Measurements from ENCODE around the gene PYCR2.
A peak's percentile ranks its signal among the peaks of the same experiment; 100 is the strongest.
"Not testable (repeated sequence)": the region's sequence is repeated elsewhere in the genome, so short reads cannot be mapped to it uniquely, and the experiment has no call there.

Gene PYCR2

DNA sequence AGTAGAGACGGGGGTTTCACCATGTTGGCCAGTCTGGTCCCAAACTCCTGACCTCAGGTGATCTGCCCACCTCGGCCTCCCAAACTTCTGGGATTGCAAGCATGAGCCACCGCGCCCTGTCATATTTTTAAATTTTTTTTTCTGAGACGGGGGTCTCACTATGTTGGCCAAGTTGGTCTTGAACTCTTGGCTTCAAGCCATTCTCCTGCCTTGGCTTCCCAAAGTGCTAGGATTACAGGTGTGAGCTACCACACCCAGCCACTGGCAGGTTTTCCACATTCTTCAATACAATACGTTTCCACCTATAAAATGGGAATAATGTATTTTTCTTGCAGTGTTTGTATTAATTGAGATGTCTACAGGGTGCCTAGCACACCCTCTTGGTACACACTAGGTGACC lies 31.7 kb downstream of the PYCR2 start:
- DNase-seq (ENCODE audit: low read depth in 1 of 2, low spot score in 1 of 2), result no peak

DNA sequence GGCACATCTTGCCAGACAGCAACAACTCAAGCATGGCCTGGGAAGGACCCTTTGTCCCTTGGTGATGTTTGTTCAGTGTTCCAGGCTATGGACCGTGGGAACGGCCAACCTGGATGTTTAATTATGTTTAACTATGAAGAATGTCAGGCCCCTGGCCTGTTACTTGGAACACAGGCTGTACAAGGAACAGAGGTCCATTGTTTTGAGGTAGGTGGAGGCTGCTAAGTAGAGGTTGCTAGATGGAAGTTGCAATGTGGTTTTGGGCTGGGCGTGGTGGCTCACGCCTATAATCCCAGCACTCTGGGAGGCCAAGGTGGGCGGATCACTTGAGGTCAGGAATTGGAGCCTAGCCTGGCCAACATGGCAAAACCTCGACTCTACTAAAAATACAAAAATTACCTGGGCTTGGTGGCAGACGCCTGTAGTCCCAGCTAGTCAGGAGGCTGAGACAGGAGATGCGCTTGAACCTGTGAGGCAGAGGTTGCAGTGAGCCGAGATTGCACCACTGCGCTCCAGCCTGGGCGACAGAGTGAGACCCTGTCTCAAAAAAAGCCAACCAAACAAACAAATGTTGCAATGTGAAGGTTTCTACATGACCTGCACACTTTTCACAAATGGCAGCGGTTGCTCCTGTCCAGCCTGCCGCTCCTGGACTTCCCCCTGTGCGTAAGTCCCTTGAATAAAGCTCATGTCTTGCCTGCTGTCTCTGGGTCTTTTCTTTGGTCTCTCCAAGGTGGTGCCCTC lies 32.6 kb downstream of the PYCR2 start:
- no peak for DNase-seq (ENCODE audit: low read depth in 1 of 2, low spot score in 1 of 2)

DNA sequence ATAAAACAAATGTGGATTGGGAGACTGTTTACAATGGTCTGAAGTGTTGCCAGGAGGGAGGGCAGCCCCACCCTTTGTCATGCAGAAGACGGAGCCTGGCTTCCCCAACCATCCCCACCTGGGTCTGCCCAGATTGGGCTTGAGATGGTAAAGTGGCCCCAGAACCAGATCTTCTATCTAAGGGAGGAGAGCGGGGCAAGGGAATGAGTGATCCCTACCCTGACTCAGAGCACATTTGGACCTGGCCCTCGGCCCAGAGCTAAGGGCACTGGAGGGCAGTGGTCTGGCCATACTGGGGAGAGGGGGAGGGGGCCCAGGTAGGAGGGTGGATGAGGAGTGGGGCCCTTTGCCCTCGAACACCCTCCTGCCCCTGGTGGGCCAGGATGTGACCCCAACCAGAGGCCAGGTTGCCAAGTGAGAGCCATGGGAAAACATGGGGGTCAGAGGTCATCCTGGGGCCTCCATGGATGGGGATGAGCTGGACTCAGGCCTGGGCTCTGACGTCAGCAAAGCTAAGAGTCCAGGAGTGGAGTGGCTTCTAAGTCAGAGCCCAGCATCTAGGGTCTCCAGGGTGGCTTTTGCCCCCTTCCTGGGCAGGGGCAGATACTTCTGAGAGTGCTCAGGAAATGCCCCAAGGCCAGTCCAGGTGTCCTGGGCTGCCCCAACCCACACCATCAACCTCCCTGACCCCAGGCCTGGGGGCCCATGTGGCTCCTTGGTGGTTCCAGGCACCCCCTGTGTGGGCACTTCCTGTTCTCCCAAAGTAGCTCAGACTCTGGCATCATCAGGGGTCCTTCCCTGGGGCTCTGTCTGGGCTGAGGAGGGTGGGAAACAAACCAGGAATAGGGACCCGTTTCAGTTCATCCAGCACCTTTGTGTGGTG lies 33.5 kb downstream of the PYCR2 start:
- DNase-seq (ENCODE audit: low read depth in 1 of 2, low spot score in 1 of 2), result no peak

DNA sequence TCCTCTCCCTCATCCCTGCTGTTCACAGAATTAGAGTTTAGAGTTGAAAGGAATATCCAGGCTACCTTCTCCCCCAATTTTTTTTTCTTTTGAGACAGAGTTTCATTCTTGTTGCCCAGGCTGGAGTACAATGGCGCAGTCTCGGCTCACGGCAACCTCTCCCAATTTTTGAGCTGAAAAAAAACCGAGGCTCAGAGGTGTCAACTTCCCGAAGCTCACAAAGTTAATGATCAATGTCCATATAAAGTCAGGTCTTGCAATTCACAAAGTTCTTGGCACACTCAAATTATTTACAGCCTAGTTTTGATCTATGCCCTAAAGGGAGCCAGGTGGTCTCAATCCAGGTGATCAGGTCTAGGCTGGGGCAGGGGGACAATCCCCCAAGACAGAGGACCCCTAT lies 34.3 kb downstream of the PYCR2 start:
- no peak for DNase-seq (ENCODE audit: low read depth in 1 of 2, low spot score in 1 of 2)

DNA sequence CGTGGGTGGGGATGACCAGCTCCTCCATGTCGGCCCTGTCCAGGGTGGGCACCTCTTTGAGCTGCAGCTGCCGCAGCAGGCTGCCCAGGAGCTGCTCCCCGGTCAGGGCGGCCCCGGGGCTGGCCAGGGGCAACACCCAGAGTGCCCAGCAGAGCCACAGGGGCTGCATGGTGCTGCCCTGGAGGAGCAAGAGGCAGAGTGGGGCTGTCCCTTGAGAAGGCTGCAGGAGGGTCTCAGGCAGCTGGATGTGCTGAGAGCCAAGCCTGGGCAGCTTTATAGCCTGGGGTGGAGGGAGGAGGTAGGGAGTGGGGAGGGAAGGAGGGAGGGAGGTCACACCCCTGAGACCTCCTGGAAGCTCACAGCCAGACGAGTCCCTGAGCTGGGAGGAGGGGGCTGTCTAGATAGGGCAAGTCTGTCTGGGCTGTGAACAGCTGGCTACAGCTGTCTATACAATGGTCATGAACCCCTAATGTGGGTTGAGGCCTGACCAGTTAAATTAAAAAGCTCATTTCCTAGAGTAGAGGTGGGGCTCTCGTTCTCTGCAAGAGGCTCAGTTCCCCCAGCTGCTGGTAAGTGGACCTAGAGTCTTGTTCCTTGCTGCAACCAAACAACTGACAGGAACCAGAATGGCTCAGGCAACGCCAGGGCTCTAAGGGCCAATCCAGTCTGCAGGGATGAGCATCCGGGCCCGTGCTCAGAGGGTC lies 35.0 kb downstream of the PYCR2 start, which contains the start of gene LEFTY1:
Gene LEFTY1, minus strand, starts transcription at position 249 of the 704 bp plus-strand sequence. Its CDS starts 80 bp downstream, at position 169.
- DNase-seq (ENCODE audit: low read depth in 1 of 2, low spot score in 1 of 2), result no peak

DNA sequence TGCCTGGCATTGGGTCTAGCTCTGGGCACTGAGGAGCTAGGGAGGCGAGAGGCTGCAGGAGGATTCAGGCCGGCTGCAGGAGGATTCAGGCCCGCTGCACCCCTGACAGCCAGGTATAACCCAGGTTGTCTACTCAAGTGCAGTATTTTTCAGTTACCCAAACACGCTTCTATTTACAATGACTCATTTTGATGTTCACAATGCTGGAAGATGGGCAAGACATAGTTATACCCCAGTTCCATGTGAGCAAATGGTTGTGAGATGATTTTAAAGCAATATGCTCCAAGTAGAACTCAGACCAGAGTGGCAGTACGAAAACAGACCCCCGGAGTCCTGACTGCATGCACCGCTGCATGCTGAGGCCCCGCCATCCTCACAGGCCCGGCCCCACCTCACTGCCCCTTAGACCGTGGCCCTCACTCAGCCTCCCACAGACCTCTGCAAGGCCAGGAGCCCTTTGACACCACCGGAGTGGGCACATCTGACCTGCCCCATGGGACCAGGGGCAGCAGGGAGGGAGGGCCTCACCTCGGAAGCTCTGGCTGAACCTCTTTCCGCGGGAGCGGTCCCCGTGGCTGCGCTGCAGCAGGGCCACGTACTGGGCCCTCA lies 35.7 kb downstream of the PYCR2 start:
- DNase-seq (ENCODE audit: low read depth in 1 of 2, low spot score in 1 of 2), result no peak

DNA sequence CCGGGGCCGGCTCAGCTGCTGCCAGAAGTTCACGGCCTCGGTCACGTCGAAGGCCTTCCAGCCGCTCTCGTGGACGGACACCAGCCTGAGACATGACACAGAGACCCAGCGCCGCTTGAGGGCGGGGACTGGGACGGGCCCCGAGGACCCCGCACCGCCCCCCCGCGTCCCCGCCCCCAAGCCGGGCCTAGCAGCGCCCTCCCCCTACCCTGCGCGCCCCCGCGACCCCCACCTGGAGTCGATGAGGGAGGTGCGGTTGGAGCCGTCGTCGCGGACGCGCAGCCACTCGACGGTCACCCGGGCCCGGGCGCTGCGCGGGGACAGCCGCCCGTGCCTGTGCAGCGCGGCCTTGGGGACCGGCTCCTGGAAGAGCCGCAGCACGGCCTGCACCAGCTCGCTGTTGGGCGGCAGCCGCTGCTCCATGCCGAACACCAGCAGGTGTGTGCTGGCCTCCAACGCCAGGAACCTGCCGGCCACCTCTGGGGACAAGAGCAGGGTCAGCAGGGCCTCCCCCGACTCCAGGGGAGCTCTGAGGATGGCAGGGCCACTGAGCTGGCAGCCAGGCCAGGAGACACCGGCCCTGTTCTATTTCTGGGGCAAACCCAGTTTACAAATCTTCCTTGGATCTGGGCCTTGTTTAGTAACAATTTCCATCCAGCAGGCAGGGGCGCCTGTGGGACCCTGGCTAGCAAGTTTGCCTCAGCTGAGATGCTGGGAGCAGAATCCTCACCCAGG lies 36.3 kb downstream of the PYCR2 start:
- DNase-seq (ENCODE audit: low read depth in 1 of 2, low spot score in 1 of 2), result not testable (repeated sequence)

DNA sequence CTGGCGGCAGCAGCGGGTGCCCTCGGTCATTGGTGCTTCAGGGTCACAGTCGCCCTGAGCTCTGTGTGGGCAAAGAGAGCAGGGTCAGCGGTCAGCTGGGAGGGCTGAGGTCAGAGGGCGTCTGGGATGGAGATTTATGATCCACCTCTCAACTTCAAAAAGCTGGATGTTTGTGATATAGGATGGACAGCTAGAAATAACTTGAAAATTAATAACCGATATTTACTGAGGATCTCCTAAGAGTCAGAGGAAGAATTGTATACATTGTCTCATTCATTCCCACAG lies 37.1 kb downstream of the PYCR2 start:
- no peak for DNase-seq (ENCODE audit: low read depth in 1 of 2, low spot score in 1 of 2)

DNA sequence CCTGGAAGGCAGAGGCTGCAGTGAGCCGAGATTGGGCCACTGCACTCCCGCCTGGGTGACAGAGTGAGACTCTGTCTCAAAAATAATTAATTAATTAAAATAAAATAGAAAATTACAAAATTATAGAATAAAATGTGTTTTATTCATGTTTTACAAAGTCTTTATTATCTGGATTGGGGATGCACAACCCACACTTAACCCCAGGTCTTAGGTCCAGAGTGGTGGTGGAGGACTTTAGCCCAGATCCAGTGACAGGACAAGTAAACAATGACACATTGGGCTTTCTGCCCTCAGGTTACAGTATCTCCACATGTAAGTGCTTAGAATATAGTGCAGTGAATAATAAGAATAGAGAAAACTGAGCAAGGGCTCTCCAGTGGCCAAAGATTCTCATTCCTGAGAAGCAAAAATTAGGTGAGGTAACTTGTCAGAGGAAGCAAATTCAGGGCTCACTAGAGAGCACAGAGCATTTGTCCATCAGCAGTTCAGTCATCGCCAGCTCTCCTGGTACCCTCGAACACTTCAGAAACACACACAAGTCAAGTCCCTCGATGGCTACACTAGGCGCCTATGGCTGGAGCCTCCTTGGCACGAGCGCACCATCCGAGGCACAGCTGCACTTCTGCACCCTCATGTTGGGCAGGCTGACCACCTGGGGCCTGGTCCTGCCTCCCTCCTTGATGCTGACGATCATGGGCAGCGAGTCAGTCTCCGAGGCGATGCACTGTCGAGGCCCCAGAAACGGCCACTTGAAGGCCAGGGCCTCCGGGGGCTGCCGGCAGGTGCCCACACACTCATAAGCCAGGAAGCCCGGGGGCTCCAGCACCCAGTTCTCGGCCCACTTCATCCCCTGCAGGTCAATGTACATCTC lies 37.7 kb downstream of the PYCR2 start:
- DNase-seq (ENCODE audit: low read depth in 1 of 2, low spot score in 1 of 2), result no peak

DNA sequence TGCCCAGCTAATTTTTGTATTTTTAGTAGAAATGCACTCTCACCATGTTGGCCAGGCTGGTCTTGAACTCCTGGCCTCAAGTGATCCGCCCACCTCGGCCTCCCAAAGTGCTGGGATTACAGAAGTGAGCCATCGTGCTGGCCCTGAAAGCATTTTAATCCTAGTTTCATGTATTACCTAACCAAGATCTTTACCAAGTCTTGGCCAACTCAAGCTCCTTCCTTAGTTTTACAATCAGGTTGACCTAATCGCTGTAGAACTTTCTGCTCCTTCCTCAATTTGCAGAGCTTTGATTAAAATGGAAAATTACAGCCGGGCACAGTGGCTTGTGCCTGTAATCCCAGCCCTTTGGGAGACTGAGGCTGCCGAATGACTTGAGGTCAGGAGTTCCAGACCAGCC lies 38.7 kb downstream of the PYCR2 start:
- no peak for DNase-seq (ENCODE audit: low read depth in 1 of 2, low spot score in 1 of 2)

DNA sequence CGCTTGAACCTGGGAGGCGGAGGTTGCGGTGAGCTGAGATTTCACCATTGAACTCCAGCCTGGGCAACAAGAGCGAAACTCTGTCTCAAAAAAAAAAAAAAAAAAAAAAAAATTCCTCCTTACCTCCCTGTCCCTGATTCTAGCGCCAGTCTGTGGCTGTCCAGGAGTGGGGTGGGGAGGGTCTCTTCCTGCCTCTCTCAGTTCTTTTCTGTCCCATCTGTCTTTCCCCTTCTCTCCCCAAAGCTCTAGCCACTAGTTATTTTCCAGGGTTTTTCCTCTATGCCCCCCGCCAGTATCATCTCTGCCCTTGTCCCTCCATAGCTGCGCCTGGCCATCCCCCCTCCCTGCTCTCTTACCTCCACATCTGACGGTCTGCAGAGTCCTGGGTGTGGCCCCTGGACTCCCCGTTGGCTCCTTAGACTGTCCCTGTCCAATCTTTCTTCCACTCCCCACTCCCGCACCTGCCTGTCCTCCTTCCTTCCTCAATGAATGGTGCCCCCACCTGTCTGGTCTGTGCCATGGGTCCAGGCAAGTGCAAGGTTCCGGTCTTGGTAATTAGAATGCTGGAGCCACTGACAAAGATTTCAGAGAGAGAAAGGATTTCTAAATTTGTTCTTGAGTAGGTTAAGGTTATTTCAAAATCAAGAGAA lies 40.3 kb downstream of the PYCR2 start:
- DNase-seq (ENCODE audit: low read depth in 1 of 2, low spot score in 1 of 2), result no peak

DNA sequence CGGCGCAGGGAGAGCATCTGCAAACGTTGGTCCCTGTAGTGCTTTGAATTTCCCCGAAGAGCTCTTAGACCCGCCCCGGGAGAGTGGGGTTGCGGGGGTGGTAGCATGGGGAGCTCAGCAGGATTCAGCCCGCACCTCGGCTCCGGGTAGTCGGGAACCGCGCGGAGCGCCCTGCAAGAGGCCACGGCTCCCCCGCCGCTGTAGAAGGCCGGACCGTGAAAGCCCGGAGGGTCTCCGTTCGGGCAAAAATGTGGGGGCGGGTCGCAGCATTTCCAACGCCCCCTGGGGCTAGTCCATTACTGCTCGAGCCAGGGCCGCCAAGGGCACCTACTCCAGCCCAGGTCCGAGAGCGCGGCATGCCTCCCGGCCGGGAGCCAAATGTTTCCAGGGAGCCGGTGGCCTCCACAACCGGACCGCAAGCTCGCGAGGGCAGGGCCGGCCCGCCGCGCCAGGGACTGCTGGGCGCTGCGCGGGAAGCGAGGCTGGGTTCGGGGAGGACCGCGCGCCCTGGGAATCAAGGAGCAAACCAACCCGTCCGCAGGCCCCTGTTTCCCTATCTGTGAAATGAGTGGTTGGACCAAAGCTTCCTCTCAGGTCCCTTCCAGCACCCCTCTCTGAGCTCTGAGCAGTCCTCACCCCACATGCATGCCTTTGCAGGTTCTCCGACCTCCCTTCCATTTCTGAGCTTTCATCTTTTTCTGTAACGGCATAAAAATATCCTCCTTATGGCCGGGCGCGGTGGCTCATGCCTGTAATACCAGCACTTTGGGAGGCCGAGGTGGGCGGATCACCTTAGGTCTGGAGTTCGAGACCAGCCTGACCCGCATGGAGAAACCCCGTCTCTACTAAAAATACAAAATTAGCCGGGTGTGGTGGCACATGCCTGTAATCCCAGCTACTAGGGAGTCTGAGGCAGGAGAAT lies 41.1 kb downstream of the PYCR2 start:
- no peak for DNase-seq (ENCODE audit: low read depth in 1 of 2, low spot score in 1 of 2)

DNA sequence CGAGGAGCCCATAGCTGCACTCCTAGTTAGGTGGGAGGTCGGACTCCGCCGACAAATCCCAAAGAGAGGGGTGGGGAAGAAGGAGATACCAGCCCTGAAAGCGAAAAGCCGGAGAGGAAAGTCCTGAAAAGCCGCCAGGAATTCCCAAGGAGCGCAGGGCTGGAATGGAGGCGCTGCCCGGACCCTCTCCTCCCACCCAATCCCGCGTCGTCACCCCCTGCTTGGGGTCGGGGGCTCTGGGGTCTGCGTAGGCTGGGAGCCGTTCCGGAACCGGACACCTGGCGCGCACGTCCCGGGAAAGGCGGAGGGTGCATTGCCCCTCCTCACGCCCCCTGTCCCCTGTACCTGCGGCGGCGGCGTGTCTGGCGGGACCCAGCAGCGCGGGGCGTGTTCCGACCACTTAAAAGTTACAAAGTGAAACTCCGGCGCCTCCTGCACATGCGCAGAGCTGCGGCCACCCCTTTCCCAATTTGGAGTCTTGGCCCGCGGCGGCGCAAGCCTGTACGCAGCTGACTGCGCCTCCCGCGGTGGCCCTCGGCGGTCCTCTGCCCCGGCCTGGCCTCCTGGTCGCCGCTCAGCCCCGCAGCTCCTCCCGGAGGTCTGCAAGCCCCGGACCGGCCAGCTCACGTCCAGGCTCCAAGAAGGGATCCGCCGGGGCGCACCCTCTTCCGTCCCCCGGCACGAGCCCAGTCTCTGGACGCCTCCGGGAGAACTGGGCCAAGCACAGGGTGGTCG lies 41.9 kb downstream of the PYCR2 start, which contains the start of gene TMEM63A:
Gene TMEM63A, minus strand, starts transcription at position 422 of the 735 bp plus-strand sequence. CDS start 4,800 bp downstream, outside the sequence.
- DNase-seq (ENCODE audit: low read depth in 1 of 2, low spot score in 1 of 2), result peak; percentile 80 to 82

DNA sequence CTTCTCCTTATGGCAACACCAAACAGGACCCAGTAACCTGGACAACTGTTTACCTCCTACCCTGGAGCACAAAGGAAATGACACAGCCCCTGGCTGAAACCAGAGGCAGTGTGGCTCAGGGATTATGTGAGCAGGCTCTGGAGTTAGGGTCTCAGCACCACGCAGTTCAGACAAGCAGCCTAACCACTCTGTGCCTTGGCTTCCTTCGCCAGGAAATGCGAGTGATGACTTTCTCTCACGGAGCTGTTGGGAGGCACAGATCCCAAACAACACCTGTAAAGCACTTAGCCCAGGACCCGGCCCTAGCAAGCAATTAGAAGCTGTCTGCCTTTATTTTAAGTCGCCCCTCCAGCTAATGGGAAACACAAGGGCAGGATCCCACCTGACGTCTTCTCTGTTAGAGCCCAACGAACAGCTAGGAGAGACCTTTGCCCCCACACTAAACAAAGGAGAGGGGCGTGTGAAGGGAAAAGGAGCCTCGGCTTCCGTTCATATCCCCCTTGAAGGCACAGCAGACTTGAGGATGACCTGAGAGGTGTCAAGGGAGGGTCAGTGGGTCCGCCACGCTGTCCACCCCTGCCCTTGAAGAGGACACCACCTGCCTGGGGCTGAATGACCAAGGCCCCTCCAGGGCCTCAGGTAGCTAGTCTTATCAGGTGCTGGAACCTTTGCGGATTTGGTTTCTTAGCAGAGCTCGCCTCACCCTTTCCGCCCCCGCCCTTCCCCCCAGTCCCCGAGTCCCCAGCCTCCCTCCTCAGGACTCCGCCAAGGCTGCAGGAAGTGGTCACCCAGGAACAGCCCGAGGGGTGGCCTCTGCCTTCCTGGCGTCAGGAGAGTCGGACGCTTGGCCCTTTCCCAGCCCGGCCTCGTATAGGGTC lies 42.7 kb downstream of the PYCR2 start:
- peak in 1 of 2 donors; percentile 41 for DNase-seq (ENCODE audit: low read depth in 1 of 2, low spot score in 1 of 2)

DNA sequence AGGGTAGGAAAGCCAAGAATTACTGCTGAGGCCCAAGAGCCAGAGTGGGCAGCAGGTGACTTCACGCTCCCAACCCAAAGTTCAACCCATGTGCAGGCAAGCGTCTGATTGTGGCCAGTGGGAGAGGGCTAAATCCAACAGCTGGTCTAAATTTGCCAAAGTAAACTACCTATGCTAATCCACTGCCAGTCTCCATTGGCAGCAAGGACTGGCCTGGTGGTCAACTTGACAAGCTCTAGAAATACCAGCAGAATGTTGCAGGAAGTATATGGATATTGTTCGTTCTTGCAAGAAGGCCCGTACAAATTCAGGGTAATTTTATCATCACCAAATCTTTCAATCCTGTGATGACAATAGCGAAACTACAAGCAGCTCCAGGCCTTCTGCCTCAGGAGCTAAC lies 43.4 kb downstream of the PYCR2 start:
- DNase-seq (ENCODE audit: low read depth in 1 of 2, low spot score in 1 of 2), result no peak

DNA sequence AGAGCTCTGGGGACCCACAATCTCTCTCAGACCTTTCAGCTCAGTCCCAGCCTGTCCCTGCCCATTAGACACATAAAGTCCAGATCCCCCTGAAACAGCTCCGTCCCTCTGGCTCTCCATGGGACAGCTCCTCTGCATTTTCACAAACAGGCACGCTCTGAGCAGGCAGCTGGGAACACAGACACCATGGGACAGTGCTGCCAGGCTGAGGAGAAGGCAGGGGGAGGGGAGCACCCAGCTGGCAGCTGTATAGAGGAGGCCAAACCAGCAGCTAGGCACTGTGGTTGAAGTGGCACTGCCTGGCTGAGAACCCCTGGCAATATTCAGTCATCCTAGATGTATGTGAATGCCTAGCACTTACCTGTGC lies 43.8 kb downstream of the PYCR2 start:
- DNase-seq (ENCODE audit: low read depth in 1 of 2, low spot score in 1 of 2), result no peak

Data from activated T-helper 1 cell treated with anti-CD3 and anti-CD28 coated beads, Interleukin-2, amount 50 U/mL, for 16 hours (primary cell).